NCI-H1105 treated with DMSO at 0.1 percent for 48 hours (cell line): ENCODE data around the gene PNMA8C.
"Not testable (repeated sequence)": the region's sequence is repeated elsewhere in the genome, so short reads cannot be mapped to it uniquely, and the experiment has no call there.

Experiments
- DNase-seq: peaks from one replicate; lab custom pipeline; 2025; lab: John Stamatoyannopoulos, UW

PNMA8C gene

DNA sequence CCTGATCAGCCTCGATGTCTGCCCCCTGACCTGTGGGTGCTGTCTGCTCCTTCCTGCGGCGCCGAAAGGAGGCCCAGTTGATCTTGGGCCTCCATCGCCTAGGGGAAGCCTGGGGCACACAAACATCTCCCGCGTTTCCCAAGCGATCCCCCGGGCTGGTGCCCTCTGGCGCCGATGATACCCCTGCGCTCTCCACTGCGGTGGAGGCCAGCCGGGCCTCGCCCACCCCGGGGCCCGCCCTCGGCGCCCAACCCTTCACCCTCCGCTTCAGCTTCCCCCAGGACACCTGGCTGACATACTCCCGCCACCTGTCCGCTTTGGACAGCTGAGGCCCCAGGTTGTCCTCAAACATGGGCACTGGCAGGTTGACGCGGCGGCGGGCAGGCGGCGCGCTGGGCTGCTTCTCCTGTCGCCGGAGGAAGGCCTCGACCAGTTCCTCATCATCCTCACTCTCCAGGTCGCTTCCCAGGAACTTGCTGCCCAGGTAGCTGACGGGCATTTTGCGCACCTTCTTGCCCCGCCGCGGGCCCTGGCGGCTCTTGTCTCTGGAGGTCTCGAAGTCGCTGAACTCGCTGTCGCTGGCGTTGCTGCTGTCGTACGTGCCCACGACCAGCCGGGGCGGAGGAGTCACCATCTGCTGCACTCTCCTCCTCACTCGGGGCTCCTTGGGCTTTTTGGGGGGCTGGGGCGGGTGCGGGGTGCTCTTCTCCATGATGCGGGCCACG is 16.6 kb downstream of the PNMA8C start:
- DNase-seq: no peak

- no peak for DNase-seq
These were observed 17.4 kb downstream of the PNMA8C start for GRCh38 chr19:46411088-46411924.

- DNase-seq: no peak
These were observed 18.3 kb downstream of the PNMA8C start for GRCh38 chr19:46410205-46411087.

DNA sequence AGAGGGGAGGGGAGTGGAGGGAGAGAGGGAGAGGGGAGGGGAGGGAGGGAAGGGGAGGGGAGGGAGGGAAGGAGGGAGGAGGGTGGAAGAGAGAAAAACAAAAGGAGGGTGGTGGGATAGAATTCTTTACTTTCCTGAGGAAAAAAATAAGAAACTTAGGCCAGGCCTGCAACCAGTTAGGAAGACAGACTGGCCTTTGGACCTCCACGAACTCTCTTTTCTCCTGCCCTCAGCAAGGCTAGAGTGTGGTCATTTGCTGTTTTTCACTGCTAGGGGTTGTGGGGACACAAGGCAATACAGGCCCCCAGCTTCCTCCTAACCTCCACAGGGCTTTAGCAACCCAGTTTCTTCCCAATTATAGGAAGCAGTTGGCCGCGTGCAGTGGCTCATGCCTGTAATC is 19.5 kb downstream of the PNMA8C start:
- no peak for DNase-seq

DNA sequence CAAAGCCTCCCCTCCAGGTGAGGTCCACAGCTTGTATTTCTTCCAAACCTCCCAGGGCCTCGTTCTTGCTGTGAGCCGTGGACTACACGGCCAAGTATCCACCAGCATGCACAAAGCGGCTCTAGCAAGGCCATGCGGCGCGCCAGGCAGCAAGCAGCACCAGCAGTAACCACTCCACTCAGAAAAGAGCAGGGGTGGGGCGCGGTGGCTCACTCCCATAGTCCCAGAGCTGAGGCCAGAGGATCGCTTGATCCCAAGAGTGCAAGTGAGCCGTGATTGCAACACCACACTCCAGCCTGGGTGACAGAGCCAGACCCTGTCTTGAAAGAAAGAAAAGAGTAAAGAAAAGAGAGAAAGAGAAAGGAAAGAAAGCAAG is 20.1 kb downstream of the PNMA8C start:
- no peak for DNase-seq

GRCh38 chr19:46407856-46408663 is 20.7 kb downstream of the PNMA8C start:
- no peak for DNase-seq

DNA sequence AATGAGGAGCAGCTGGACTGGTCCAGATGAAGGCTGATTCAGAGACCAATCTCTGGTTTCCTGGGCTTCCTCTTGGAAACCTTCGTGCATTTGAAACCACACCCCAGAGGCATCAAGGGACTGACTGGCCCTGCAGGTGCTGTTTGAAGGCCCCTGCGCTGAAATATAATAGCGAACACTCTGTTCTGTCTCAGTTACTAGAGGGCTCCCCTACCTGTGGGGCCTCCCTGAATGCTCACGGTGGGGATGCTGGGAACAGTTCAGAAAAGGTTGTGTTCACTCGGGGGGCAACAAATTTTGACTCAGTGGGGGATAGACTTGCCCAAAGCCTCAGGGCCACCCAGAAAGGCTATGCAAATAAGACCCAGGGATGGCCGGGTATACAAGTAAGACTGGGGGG is 21.8 kb downstream of the PNMA8C start:
- peak; percentile 54 for DNase-seq

DNA sequence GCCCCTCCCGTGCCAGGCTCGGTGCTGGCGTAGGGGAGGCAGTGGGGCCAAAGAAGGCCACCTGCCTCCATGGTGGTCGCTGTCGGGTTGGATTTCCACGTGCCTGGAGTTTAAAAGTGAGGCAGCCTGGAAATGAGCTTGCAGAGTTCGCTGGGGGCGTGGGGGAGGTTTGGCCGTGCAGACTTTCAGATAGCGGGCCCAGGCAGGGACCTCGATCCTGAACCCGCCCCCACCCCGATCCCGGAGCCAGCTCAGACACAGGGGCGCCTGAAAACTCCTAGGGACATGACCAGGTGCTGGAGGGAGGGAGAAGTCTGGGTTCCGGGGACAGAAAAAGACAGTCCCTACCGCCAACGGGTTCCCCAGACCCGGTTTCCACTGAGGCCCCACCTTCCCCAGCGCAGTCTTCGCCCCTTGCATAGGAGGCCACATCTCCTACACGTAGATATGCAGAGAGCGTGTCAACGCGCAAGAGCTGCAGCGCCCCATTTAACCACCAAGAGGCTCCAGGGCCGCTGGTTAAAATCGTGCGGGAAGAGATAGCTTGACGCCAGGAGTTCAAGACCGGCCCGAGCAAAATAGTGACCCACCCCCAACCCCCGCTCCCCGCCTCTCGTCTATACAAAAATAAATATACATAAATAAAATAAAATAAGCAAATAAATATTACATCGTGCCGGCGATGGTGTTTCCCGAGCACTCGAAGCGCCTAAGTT is 23.8 kb downstream of the PNMA8C start:
- no peak for DNase-seq

DNA sequence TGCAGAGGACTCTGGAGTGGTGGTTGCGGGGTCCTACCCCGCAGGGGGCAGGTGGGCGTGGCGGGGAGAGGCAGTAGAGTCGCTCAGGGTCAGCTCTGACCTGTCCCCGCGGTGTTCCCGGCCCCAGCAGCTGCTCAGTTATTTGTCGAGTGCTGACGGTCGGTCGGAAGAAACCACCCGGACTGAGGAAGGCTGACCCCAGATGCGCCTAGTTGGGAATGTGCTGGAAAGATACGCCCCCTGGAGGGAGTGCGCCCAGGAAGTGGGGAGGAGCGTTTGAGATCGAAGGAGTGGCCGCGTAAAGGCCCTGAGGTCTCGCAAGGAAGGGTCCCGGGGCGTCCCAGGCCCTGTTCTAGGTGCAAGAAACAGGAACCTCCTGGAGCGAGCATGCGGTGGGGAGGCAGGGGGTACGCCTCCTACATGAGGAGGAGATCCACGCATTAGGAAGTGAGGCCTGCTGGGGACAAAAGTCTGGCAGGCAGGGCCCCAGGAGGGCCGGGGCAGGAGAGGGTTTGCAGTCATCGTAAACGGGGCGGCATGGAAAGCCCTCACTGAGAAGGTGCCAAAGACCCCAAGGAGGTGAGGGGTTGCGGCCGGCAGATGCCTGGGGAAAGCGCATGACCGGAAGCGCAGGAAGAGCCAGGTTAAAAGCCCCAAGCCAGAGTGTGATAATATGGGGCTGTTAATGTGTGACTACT is 24.5 kb downstream of the PNMA8C start:
- no peak for DNase-seq

DNA sequence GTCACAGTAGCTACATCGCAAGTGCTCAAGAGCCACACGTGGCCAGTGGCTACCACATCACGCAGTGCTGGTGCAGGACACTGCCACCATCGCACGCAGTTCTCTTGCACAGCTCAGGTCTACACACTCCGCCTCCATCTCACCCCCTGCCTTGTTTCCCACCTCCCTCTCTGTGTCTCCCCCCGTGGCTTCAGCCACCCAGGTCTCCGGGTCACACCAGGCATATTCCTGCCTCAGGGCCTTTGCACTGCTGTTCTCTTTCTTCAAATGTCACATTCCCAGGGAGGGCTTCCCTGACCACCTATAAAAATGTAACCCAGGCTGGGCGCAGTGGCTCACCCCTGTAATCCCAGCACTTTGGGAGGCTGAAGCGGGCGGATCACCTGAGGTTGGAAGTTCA is 26.0 kb downstream of the PNMA8C start:
- no peak for DNase-seq

- not testable (repeated sequence) for DNase-seq
These were observed 30.8 kb downstream of the PNMA8C start for GRCh38 chr19:46397801-46398479.

DNA sequence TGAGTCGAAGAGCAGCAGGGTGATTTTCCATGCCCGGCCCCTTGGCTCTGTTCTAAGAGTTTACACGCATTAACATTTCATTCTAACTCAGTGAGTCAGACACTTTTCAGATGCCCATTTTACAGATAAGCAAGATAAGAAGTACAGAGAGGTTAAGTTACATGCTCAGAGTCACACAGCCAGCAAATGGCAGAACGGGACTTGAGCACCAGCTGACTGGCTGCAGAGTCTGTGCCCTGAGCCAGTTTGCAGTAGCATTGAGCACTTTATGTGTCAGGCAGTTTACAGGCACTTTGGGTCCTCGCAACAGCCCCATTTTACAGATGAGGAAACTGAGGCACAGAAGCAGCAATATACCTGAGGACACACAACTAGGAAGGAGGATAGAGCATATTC is 34.3 kb downstream of the PNMA8C start:
- no peak for DNase-seq

- no peak for DNase-seq
These were observed 35.0 kb downstream of the PNMA8C start for GRCh38 chr19:46393456-46394401.

DNA sequence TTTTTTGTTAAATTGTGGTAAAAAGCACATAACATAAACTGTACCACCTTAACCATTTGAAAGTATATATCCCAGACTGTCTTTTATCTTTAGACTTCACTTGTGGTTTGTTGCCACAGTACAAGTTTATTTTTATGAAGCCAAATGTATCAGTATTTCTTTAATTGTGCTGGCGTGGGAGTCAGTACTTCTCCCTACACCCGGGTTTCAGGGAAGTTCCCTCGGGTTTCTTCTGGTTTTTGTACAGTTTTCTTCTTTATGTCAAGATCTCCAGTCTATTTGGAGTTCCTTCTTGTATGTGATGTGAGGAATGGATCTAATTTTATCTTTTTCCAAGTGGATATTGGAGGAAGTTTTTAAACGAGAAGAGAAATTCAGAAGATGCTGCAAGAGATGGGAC is 35.9 kb downstream of the PNMA8C start:
- DNase-seq: no peak

- no peak for DNase-seq
These were observed 36.4 kb downstream of the PNMA8C start for GRCh38 chr19:46392252-46392801.

DNA sequence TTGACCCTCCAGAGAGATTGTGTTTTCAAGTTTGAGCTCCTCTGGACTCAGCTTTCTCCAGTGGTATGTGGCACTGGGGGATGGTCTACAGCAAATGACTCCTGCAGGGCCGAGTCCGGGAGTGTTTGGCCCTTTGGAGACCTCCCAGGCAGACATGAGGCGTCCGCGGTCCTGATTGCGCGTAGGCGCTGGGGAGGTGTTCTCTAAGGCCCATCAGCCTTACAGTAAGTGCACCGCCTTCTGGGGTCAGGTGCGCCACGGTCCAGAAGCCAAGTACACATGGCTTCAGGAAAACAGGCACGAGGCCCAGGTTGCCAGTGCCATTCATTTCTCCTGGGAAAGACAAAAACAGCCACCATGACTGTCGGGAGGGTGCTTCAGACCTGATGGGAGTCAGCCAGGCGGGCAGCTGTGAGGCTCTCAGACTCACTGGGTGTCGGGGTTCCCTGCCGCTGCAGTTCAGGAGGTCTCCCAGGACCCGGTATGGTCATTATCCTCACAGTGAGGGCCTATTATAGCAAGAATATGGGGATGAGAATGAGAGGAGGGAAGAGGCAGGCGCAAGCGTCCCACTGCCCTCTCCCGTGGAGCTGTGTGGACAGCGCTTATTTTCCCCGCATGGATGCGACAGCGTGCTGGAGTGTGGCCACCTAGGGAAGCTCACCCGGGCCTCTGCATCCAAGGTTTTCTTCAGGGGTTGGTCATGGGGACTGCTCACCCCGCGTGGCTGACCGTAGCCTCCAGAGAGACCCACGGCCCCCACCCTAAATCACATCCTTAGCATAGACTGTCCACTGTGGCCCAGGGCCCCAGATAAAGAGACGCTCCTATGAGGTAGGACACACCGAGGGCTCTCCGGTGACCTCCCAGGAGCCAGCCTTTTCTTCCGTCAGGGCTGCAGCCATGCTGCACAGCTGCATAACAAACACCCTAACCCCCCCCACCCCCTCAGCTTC is 37.2 kb downstream of the PNMA8C start:
- DNase-seq: no peak

DNA sequence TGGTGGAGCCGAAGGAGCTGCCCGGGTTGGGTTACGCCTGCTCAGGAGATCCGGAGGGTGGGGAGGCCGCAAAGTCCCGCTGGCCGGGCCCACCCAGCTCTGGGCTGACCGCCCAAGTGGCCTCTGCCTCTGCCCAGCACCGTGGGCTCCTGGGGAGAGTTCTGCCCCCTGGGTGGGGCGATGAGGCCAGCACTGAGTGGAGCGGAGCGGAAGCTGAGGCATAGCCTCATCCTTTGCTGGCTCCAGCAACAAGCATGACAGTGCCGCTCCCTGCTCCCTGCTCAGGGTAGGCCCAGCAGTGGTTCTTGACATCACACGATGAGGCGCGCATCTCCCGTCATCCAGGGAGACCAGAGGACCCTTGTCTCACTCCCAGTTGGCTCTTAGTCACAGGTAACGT is 37.9 kb downstream of the PNMA8C start:
- no peak for DNase-seq
